ENCODE data around the gene SDK1.
A peak's percentile ranks its signal among the peaks of the same experiment; 100 is the strongest.

- peak in 1 of 4 experiments; percentile 12 for TF ChIP-seq CTCF (IDR thresholded peaks at IDR 0.05)
- TF ChIP-seq POLR2AphosphoS5 (IDR thresholded peaks at IDR 0.05) = peak; percentile 5
- no peak for TF ChIP-seq POLR2A (IDR thresholded peaks at IDR 0.05)
Observed at GRCh38 chr7:3301831-3302618, 973 bp downstream of the SDK1 start.
